GM21528 (cell line): ENCODE results near the gene TFPI.
"Not testable (repeated sequence)": the region's sequence is repeated elsewhere in the genome, so short reads cannot be mapped to it uniquely, and the experiment has no call there.

Experiments
- ATAC-seq: cut with Tn5 transposase; IDR thresholded peaks from one replicate; pipeline ENCODE4 v1.9.1; 2021; ENCODE audit warnings: mild to moderate bottlenecking, moderate library complexity; ENCODE audit not compliant: unreplicated experiment, low FRiP score

The TFPI gene

GRCh38 chr2:187529248-187529976 is 24.8 kb downstream of the TFPI start:
- ATAC-seq = no peak

GRCh38 chr2:187528042-187528441 is 26.2 kb downstream of the TFPI start:
- no peak for ATAC-seq

- no peak for ATAC-seq
Measured at GRCh38 chr2:187527262-187527661, 27.0 kb downstream of the TFPI start.

DNA sequence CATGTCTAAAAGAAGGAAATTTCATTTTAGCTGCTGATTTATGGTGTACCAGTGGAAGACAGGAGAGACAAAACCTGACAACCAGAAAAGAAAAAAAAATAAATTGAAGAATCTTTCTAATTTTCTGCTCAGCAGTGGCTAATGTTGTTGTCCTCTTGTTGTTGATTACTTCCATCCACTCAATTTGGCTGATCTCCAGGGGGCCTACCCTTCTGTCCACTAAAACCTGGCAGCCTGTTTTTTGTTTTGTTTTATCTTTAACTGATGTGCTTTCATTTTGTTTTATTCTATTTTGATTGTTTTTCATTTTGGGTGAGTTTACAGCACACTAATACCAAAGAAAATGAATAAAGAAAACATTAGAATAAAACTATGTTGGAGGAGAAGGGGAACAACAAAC is 27.4 kb downstream of the TFPI start:
- no peak for ATAC-seq

- no peak for ATAC-seq
Measured at GRCh38 chr2:187525163-187525900, 28.9 kb downstream of the TFPI start.

GRCh38 chr2:187523325-187523724 is 30.9 kb downstream of the TFPI start:
- ATAC-seq = no peak

DNA sequence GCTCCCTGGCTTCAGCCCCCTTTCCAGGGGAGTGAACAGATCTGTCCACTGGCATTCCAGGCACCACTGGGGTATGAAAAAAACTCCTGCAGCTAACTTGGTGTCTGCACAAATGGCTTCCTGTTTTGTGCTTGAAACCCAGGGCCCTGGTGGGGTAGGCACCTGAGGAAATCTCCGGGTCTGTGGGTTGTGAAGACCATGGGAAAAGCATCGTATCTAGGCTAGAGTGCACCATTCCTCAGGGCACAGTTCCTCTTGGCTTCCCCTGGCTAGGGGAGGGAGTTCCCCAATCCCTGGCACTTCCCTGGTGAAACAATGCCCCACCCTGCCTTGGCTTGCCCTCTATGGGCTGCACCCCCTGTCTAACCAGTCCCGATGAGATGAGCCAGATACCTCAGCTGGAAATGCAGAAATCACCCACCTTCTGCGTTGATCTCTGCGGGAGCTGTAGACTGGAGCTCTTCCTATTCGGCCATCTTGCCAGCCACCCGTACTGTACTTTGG is 34.1 kb downstream of the TFPI start:
- ATAC-seq = no peak

DNA sequence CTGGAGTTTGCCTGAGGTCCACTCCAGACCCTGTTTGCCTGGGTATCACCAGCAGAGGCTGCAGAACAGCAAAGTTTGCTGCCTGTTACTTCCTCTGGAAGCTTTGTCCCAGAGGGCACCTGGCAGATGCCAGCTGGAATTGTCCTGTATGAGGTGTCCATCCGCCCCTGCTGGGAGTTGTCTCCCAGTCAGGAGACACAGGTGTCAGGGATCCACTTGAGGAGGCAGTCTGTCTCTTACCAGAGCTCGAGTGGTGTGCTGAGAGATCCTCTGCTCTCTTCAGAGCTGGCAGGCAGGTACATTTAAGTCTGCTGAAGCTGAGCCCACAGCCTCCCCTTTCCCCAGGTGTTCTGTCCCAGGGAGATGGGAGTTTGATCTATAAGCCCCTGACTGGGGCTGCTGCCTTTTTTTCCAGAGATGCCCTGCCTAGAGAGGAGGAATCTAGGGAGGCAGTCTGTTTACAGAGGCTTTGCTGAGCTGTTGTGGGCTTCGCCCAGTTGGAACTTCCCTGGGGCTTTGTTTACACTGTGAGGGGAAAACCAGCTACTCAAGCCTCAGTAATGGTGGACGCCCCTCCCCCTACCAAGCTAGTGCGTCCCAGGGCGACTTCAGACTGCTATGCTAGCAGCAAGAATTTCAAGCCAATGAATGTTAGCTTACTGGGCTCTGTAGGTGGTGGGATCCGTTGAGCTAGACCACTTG is 34.7 kb downstream of the TFPI start:
- ATAC-seq = no peak

DNA sequence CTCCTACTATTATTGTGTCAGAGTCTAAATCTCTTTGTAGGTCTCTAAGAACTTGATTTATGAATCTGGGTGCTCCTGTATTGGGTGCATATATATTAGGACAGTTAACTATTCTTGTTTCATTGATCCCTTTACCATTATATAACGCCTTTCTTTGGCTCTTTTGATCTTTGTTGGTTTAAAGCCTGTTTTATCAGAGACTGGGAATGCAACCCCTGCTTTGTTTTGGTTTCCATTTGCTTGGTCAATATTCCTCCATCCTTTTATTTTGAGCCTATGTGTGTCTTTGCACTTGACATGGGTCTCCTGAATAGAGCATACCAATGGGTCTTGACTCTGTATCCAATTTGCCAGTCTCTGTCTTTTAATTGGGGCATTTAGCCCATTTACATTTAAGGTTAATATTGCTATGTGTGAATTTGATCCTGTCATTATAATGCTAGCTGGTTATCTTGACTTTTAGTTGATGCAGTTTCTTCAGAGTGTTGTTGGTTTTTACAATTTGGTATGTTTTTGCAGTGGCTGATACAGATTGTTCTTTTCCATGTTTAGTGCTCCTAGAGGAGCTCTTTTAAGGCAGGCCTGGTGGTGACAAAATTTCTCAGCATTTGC is 36.4 kb downstream of the TFPI start:
- ATAC-seq = not testable (repeated sequence)

DNA sequence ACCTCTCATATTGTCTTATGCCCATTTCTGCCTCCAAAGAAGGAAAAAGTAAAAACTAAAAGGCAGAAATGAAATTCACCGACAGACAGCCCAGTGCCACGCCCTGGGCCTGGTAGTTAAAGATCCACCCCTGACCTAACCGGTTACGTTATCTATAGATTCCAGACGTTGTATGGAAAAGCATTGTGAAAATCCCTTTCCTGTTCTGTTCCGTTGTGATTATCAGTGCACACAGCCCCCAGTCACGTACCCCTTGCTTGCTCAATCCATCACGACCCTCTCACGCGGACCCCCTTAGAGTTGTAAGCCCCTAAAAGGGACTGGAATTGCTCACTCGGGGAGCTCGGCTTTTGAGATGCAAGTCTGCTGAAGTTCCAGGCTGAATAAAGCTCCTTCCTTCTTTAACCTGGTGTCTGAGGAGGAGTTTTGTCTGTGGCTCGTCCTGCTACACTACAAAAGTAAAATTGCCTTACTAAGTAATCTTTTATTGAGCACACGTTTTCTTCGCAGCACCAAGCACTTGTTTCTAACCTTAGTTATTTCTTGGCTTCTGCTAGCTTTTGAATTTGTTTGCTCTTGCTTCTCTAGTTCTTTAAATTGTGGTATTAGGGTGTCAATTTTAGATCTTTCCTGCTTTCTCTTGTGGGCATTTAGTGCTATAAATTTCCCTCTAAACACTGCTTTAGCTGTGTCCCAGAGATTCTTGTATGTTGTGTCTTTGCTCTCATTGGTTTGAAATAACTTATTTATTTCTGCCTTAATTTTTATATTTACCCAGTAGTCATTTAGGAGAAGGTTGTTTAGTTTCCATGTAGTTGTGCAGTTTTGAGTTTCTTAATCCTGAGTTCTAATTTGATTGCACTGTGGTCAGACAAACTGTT is 37.4 kb downstream of the TFPI start:
- not testable (repeated sequence) for ATAC-seq

- no peak for ATAC-seq
Measured at GRCh38 chr2:187514930-187515329, 39.3 kb downstream of the TFPI start.

- ATAC-seq = not testable (repeated sequence)
Measured at GRCh38 chr2:187514235-187514829, 39.9 kb downstream of the TFPI start.

- not testable (repeated sequence) for ATAC-seq
Measured at GRCh38 chr2:187513460-187514234, 40.6 kb downstream of the TFPI start.

GRCh38 chr2:187511356-187512315 is 42.6 kb downstream of the TFPI start:
- no peak for ATAC-seq

DNA sequence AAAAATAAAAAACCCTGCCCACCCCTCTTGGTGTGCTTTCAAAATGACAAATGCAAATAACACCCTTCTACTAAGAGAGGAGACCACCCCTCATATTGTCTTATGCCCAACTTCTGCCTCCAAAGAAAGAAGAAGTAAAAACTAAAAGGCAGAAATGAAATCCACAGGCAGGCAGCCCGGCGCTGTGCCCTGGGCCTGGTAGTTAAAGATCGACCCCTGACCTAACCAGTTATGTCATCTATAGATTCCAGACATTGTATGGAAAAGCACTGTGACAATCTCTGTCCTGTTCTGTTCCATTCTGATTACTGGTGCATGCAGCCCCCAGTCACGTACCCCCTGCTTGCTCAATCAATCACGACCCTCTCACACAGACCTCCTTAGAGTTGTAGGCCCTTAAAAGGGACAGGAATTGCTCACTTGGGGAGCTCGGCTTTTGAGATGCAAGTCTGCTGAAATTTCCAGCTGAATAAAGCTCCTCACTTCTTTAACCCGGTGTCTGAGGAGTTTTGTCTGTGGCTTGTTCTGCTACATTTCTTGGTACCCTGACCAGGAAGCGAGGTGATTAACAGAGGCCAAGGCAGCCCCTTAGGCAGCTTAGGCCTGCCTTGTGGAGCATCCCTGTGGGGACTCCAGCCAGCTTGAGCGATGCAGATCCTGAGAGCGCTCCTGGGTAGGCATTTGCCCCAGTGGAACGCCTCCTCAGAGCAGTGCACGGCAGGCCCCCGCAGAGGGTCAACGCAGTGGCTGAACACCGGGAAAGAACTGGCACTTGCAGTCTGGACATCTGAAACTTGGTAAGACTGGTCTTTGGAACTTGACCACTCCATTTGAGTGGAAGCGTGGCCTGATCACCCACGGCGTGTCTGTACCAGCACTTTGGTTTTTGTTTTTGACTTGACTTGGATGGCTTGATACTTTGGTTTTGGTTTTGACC is 43.5 kb downstream of the TFPI start:
- not testable (repeated sequence) for ATAC-seq

GRCh38 chr2:187509667-187510417 is 44.4 kb downstream of the TFPI start:
- ATAC-seq = no peak
